HepG2 (cell line): Measurements from ENCODE around the gene COQ9. TPM values are rescaled to one million over a fixed set of nuclear protein-coding genes. Genes with fewer than 3 reads are reported as not detected.
A peak's percentile ranks its signal among the peaks of the same experiment; 100 is the strongest.

ENCODE experiments used
- DPF2 ChIP-seq: sonication (generic); formaldehyde crosslinking; IDR thresholded peaks from 2 replicates; pipeline ENCODE4 v1.4.0; 2020; ENCODE audit warnings: mild to moderate bottlenecking, low read depth, missing genetic modification reagents, borderline replicate concordance
- EED ChIP-seq: sonication (generic); formaldehyde crosslinking; IDR thresholded peaks from 2 replicates; pipeline ENCODE4 v1.5.0; 2020; ENCODE audit warnings: mild to moderate bottlenecking, missing genetic modification reagents
- HNRNPK ChIP-seq: fragments of 200-400 bp; formaldehyde crosslinking; IDR thresholded peaks from 2 replicates; pipeline ENCODE4 v1.6.1; 2018; ENCODE audit warnings: low read length, low read depth, moderate library complexity, mild to moderate bottlenecking; ENCODE audit not compliant: poor library complexity, severe bottlenecking
- KDM3A ChIP-seq: IDR thresholded peaks from 2 replicates; pipeline ENCODE4 v1.6.1; 2018; ENCODE audit warnings: low read depth, missing compliant biosample characterization
- KDM5A ChIP-seq: fragments of 200-600 bp; sonication (generic); IDR thresholded peaks from 2 replicates; pipeline ENCODE4 v1.7.0; 2018; ENCODE audit warnings: antibody characterized with exemption, mild to moderate bottlenecking, low read length, borderline replicate concordance
- KLF16 ChIP-seq, 2 experiments: sonication (generic) in 1 of 2; formaldehyde crosslinking in 1 of 2; IDR thresholded peaks; 2 replicates each; pipeline versions ENCODE4 v1.6.1 to v1.8.0; 2016 to 2023; ENCODE audit warnings: missing genetic modification reagents in 2 of 2, missing compliant biosample characterization in 1 of 2
- PITX1 ChIP-seq: sonication (generic); formaldehyde crosslinking; IDR thresholded peaks from 2 replicates; pipeline ENCODE4 v1.5.1; 2020; ENCODE audit warnings: mild to moderate bottlenecking, missing genetic modification reagents
- RBM22 ChIP-seq: fragments of 200-400 bp; formaldehyde crosslinking; optimal IDR thresholded peaks from 2 replicates; pipeline ENCODE3; 2017; ENCODE audit warnings: mild to moderate bottlenecking, low read length, moderate library complexity
- SMAD1 ChIP-seq: sonication (generic); formaldehyde crosslinking; IDR thresholded peaks from 2 replicates; pipeline ENCODE4 v1.4.0; 2020; ENCODE audit warnings: missing genetic modification reagents, low read depth, mild to moderate bottlenecking, borderline replicate concordance
- ZBED4 ChIP-seq: sonication (generic); formaldehyde crosslinking; IDR thresholded peaks from 2 replicates; pipeline ENCODE4 v1.4.0; 2020; ENCODE audit warnings: missing genetic modification reagents, borderline replicate concordance
- ZNF350 ChIP-seq: sonication (generic); formaldehyde crosslinking; IDR thresholded peaks from 2 replicates; pipeline ENCODE4 v1.4.0; 2020; ENCODE audit warnings: mild to moderate bottlenecking, low read depth, missing genetic modification reagents, borderline replicate concordance
- ZNF607 ChIP-seq: sonication (generic); formaldehyde crosslinking; IDR thresholded peaks from 2 replicates; pipeline ENCODE4 v1.5.1; 2020; ENCODE audit warnings: missing genetic modification reagents, mild to moderate bottlenecking, borderline replicate concordance
- ZNF687 ChIP-seq: sonication (generic); formaldehyde crosslinking; IDR thresholded peaks from 2 replicates; pipeline ENCODE4 v1.5.1; 2020; ENCODE audit warnings: mild to moderate bottlenecking, missing genetic modification reagents, moderate library complexity
- ZNF776 ChIP-seq: sonication (generic); formaldehyde crosslinking; IDR thresholded peaks from 2 replicates; pipeline ENCODE4 v1.4.0; 2020; ENCODE audit warnings: mild to moderate bottlenecking, missing genetic modification reagents
- polyA plus RNA-seq, 8 experiments: library from polyadenylated mRNA; depleted of rRNA in 3 of 8; stranded (reverse) in 7 of 8; unstranded in 1 of 8; fragments of >200 nt; fragmentation: Illumina TruSeq in 4 of 8; extraction: Trizol in 4 of 8; gene quantifications; 2 replicates each; pipeline versions ENCODE4 v1.2.1 to v1.2.3, GENCODE V29; 2011 to 2016; ENCODE audit warnings: low read depth in 4 of 8, missing spikeins in 1 of 8, mixed read lengths in 1 of 8; ENCODE audit not compliant: insufficient read depth in 1 of 8
- total RNA-seq, 5 experiments: library from RNA; depleted of rRNA; stranded (reverse); fragments of >200 nt; fragmentation: Illumina TruSeq; extraction: Trizol; gene quantifications; 2 replicates each; pipeline ENCODE4 v1.2.3, GENCODE V29; 2016; ENCODE audit warnings: low read depth in 1 of 5
- TF ChIP-seq, protein P1 (sequence below): sonication (generic); formaldehyde crosslinking; IDR thresholded peaks from 2 replicates; pipeline ENCODE4 v1.9.0; 2021; ENCODE audit warnings: missing genetic modification reagents, borderline replicate concordance
- TF ChIP-seq, protein P2 (sequence below): IDR thresholded peaks from 2 replicates; pipeline ENCODE4 v1.6.1; 2018; ENCODE audit warnings: missing genetic modification reagents

Gene COQ9
- total and polyA plus RNA-seq, 2 of the 13 experiments (the other 11 are each of a cell fraction or from before 2014, with no cell fraction given): 57.5 to 108 TPM

- TF ChIP-seq SMAD1 (CRISPR knock-in tag) (peak; percentile 82; the same call in 1 of the 2 replicates), PITX1 (peak; percentile 94), ZNF607 (CRISPR knock-in tag) (0 out of 2 replicates have a peak, but pooled peaks have one; percentile 64), ZBED4 (peak; percentile 81), ZNF776 (CRISPR knock-in tag) (peak; percentile 63), KDM5A (no peak), DPF2 (peak; percentile 77), KLF16 (CRISPR knock-in tag; IDR thresholded peaks at IDR 0.05) (peak in 1 of 2 experiments; percentile 53; a peak in 1 of 4 replicates), RBM22 (peak; percentile 3), EED (CRISPR knock-in tag) (0 out of 2 replicates have a peak, but pooled peaks have one; percentile 58), ZNF350 (CRISPR knock-in tag) (peak; percentile 65; the same call in 1 of the 2 replicates), KDM3A (CRISPR knock-in tag) (peak; percentile 58; the same call in 1 of the 2 replicates), HNRNPK (peak; percentile 50), ZNF687 (CRISPR knock-in tag) (peak; percentile 98)
- TF ChIP-seq, protein P1, sequence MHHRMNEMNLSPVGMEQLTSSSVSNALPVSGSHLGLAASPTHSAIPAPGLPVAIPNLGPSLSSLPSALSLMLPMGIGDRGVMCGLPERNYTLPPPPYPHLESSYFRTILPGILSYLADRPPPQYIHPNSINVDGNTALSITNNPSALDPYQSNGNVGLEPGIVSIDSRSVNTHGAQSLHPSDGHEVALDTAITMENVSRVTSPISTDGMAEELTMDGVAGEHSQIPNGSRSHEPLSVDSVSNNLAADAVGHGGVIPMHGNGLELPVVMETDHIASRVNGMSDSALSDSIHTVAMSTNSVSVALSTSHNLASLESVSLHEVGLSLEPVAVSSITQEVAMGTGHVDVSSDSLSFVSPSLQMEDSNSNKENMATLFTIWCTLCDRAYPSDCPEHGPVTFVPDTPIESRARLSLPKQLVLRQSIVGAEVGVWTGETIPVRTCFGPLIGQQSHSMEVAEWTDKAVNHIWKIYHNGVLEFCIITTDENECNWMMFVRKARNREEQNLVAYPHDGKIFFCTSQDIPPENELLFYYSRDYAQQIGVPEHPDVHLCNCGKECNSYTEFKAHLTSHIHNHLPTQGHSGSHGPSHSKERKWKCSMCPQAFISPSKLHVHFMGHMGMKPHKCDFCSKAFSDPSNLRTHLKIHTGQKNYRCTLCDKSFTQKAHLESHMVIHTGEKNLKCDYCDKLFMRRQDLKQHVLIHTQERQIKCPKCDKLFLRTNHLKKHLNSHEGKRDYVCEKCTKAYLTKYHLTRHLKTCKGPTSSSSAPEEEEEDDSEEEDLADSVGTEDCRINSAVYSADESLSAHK (CRISPR knock-in tag): no peak
- TF ChIP-seq, protein P2, sequence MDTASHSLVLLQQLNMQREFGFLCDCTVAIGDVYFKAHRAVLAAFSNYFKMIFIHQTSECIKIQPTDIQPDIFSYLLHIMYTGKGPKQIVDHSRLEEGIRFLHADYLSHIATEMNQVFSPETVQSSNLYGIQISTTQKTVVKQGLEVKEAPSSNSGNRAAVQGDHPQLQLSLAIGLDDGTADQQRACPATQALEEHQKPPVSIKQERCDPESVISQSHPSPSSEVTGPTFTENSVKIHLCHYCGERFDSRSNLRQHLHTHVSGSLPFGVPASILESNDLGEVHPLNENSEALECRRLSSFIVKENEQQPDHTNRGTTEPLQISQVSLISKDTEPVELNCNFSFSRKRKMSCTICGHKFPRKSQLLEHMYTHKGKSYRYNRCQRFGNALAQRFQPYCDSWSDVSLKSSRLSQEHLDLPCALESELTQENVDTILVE (CRISPR knock-in tag): no peak
Observed at GRCh38 chr16:57479976-57480753, 32.9 kb downstream of the COQ9 start (continued).
